ENCODE measurements around the gene TP53I11.

Gene TP53I11

DNA sequence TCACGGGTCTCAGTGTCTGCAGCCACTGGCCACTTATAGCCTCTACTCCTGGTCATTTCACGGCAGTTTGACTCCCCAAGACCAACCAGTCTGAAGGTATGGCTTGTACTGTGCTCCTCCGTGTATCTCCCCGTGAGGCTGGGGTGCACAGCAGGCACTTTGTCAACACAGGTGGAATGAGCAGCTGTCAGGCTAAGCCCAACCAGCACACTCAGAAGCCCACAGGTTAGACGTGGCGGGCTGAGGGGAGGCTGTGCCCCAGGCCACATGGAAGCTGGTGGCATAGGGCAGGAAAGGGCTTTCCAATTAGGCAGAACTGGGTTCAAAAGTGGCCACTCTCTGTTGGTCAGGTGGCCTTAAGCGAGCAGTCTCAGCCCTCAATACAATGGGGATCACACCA lies 7.0 kb downstream of the TP53I11 start:
- ChIA-PET POLR2A (no interaction called here), CTCF (interaction anchor here (24.4 kb wide), 1 partner anchor 158 kb away, joined by 899 read pairs; no protein-coding TSS in a partner anchor)
- DNase-seq (ENCODE audit: extremely low spot score) = no peak
- TF ChIP-seq, protein P1, sequence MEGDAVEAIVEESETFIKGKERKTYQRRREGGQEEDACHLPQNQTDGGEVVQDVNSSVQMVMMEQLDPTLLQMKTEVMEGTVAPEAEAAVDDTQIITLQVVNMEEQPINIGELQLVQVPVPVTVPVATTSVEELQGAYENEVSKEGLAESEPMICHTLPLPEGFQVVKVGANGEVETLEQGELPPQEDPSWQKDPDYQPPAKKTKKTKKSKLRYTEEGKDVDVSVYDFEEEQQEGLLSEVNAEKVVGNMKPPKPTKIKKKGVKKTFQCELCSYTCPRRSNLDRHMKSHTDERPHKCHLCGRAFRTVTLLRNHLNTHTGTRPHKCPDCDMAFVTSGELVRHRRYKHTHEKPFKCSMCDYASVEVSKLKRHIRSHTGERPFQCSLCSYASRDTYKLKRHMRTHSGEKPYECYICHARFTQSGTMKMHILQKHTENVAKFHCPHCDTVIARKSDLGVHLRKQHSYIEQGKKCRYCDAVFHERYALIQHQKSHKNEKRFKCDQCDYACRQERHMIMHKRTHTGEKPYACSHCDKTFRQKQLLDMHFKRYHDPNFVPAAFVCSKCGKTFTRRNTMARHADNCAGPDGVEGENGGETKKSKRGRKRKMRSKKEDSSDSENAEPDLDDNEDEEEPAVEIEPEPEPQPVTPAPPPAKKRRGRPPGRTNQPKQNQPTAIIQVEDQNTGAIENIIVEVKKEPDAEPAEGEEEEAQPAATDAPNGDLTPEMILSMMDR (IDR thresholded peaks at IDR 0.05; ENCODE audit: control extremely low read depth, extremely low read depth, low read depth, missing control alignments) = no peak

- TF ChIP-seq, protein P1 (IDR thresholded peaks at IDR 0.05; ENCODE audit: control extremely low read depth, extremely low read depth, low read depth, missing control alignments) = no peak
- CTCF ChIA-PET = interaction anchor here (24.4 kb wide), 1 partner anchor 159 kb away, joined by 899 read pairs; no protein-coding TSS in a partner anchor
- POLR2A ChIA-PET = no interaction called here
- no peak for DNase-seq (ENCODE audit: extremely low spot score)
These were observed 7.6 kb downstream of the TP53I11 start for GRCh38 chr11:44943118-44943517.

GRCh38 chr11:44942029-44942955 lies 8.4 kb downstream of the TP53I11 start:
- ChIA-PET CTCF (interaction anchor here (7.2 to 24.4 kb wide), 2 partner anchors 15 to 160 kb away, joined by 92 to 899 read pairs; no protein-coding TSS in a partner anchor), POLR2A (no interaction called here)
- no peak for DNase-seq (ENCODE audit: extremely low spot score)
- TF ChIP-seq, protein P1 (IDR thresholded peaks at IDR 0.05; ENCODE audit: control extremely low read depth, extremely low read depth, low read depth, missing control alignments) = no peak

GRCh38 chr11:44941259-44942021 lies 9.2 kb downstream of the TP53I11 start:
- ChIA-PET POLR2A (no interaction called here), CTCF (interaction anchor here (1.2 to 24.4 kb wide), 4 partner anchors 9 to 160 kb away, joined by 3 to 899 read pairs (median 51); no protein-coding TSS in a partner anchor)
- DNase-seq (ENCODE audit: extremely low spot score) = no peak
- TF ChIP-seq, protein P1 (IDR thresholded peaks at IDR 0.05; ENCODE audit: control extremely low read depth, extremely low read depth, low read depth, missing control alignments) = no peak

DNA sequence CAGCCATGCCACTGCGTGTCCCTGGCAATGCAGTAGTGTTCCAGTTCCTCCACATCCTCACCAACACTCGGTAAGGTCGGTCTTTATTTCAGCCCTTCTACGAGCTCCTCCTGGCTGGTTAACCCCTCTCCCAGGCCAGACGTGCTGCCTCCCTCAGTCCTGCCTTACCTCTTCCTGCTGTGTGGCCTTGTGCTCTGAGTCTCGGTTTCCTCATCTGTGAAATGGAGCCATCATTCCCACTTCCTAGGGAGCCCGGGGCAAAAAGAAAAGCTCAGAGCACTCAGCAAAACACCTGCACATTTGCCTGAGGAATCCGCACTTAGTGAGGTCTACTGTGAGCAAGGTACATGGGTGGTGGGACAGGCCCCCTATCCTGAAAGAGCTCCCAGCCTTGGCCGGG lies 9.8 kb downstream of the TP53I11 start:
- ChIA-PET POLR2A (no interaction called here), CTCF (interaction anchor here (1.2 to 24.4 kb wide), 5 partner anchors 9 to 161 kb away, joined by 3 to 899 read pairs (median 10); no protein-coding TSS in a partner anchor)
- TF ChIP-seq, protein P1 (IDR thresholded peaks at IDR 0.05; ENCODE audit: control extremely low read depth, extremely low read depth, low read depth, missing control alignments) = no peak
- no peak for DNase-seq (ENCODE audit: extremely low spot score)

DNA sequence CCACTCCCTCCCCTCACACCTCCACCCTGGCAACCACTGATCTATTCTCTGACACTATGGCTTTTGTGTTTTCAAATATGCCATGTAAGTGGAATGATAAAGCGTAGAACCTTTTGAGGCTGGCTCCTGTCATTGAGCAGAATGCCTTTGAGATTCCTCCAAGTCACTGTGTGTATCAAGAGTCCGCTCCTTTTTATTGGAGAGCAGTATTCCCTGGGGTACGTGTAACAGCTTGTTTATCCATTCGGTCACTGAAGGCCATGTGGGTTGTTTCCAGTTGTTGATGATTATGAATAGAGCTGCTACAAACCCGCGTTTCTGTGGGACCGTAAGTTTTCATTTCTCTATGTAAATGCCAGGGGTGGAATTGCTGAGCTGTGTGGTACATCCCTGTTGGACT lies 10.3 kb downstream of the TP53I11 start:
- TF ChIP-seq, protein P1 (IDR thresholded peaks at IDR 0.05; ENCODE audit: control extremely low read depth, extremely low read depth, low read depth, missing control alignments) = no peak
- CTCF ChIA-PET = interaction anchor here (1.2 to 24.4 kb wide), 5 partner anchors 9 to 162 kb away, joined by 3 to 899 read pairs (median 10); no protein-coding TSS in a partner anchor
- POLR2A ChIA-PET = no interaction called here
- no peak for DNase-seq (ENCODE audit: extremely low spot score)

Data from GM10248 (cell line).